GM19035 (cell line): Measurements from ENCODE around the gene GLCCI1.

Experiments
- ATAC-seq: cut with Tn5 transposase; IDR thresholded peaks from one replicate; pipeline ENCODE4 v1.9.1; 2021; ENCODE audit not compliant: unreplicated experiment

GLCCI1 gene

GRCh38 chr7:8126601-8127167, 158.1 kb downstream of the GLCCI1 start:
- no peak for ATAC-seq

GRCh38 chr7:8128449-8129317, 160.1 kb downstream of the GLCCI1 start:
- ATAC-seq, result no peak

DNA sequence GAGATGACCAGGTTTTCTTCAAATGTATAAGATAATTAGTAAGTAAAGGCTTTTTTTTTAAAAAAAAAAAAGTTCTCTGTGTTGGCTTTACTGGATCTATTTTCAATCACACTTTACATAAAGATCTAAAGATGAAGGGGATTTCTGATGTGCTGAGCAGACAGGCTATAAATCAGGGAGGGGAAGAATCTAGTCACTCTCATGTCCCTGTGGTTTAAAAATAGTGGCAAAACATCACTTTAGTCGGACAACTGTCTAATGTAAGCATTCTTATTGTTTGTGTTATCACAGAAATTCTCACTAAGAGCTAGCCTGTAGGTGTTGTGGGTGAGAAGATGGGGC, 160.7 kb downstream of the GLCCI1 start:
- ATAC-seq, result no peak

DNA sequence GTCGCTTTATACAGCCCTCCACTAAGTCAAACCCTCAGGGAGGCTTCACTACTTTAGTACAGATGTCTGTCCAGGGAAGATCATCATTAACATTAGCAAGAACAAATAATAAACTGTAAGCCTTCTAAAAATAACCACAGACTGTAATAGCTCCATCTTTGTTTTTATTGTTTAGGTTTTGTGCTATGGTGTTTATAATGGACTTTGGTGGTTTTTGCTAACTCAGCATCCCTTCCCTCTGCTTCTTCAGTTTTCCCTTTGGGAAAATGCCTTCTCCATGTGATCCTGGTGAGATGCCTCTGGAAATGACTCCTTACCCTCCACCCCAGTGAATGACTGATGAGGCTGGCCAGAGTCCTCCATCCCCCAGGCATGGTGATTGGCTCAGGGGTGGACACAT, 162.1 kb downstream of the GLCCI1 start:
- no peak for ATAC-seq

DNA sequence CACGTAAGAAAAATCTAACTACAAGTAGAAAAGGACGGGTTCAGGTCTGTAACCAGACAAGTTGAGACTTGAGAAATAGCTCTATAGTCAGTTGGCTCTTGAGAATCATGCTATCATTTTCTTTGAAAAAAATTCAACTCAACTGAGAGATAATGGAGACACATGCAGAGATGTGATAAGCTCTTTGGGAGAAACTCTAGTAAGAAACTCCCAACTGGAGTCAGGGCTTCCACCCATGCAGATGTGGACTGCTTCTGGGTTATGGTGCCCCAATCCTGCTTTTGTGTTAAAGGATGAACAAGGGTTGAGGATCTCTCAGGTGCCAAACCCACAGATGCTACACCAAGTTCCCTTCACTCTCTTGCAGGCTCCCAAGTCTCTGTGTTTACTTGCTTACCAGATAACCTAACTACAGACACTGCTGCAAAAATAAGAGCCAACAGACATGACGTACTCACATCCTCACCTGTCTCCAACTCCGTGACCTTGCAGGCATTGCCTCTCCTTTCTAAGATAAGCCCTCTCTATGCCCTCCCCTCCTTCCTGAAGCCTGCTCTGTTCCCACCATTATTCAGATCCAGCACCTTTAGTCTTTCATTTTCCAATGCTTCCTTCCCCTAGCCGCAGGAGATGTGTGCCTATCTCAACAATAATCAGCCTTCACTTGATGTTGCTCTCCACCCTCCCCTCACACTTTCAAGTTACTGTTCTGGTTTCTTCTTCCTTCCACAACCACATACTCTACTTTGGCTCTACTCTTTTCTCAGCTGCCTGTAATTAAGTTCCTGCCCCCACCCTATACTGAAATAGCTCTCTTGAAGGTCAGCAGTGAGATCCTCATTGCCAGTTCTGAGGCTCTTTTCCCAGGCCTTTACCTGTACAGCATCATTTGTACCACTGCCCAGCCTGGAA, 163.4 kb downstream of the GLCCI1 start:
- peak; percentile 49 for ATAC-seq

DNA sequence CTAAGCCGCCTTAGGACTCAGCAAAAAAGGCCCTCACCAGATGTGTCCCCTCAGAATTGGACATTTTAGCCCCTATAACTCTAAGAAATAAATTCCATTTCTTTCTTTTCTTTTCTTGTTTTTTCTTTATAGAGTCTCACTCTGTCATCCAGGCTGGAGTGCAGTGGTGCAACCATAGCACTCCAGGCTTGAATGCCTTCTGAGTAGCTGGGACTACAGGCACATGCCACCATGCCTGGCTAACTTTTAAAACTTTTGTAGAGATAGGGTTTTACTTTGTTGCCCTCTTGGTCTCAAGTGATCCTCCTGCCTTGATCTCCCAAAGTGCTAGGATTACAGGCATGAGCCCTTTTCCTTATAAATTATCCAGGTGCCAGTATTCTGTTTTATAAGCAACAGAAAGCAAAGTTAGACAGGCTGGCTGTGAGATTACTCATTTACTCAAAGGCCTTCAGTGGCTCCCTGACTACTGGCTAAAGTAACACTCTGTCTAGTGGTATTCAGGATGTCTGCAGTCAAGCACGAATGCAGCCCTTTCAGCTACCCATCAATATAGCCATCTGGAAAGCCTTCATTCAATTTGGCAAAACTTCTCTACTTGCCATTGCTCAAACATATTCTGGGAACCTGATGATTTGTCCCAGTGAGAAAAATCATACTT, 164.7 kb downstream of the GLCCI1 start:
- no peak for ATAC-seq

DNA sequence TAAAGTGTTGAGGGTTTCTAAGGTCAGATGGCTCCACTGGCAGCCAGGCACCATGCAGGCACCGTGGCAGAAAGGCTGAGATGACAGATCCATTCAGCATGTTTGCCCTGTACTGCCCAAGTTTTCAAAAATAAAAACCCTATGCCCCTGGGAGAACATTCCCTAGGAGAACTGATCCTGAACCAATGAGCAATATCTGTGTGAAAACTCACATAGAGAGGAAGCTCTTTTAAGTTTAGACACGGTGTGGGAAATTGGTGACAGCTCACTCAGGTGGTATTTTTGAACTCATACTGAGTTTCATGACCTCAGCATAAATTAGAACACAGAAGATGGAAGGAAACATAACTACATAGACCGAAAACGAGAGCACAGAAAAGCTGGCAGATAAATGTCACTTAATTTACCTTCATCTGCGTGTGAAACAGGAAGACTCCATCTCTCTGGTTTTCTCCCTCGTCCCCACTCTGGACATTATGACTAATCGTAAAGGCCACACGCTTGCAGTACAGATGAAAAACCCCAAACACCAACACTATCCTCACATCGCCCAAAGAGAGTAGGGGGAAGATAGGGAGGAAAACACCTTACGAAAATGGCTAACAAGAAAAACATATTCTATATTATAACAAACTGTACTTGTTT, 165.6 kb downstream of the GLCCI1 start:
- peak; percentile 75 for ATAC-seq

DNA sequence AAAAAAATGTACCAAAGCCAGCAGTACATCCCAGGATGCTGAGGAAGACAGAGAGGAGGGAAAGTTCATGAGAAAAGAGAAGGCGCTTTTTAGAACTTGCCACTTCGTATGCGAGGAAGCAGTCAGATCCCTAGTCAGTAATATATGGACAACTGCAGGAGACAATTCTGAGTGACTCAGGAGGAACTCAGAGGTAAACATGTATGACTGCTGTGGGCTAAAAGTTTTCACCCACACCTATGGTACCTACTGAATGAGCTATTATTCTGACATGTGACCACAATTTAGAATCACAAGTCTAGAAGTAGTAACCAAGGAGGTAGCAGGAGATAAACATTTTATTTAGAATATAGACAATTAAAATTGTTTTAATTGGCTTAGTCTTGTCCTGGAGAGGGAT, 166.8 kb downstream of the GLCCI1 start:
- no peak for ATAC-seq

- no peak for ATAC-seq
These were observed 167.6 kb downstream of the GLCCI1 start for GRCh38 chr7:8136051-8136730.
